Glutamatergic neuron (in vitro differentiated cells): ENCODE data around the gene CA4. TPM values are rescaled to one million over a fixed set of nuclear protein-coding genes. Genes with fewer than 3 reads are reported as not detected.
A peak's percentile ranks its signal among the peaks of the same experiment; 100 is the strongest.

Experiments
- DNase-seq: peaks from one replicate; pipeline ENCODE4 v3.0.0; 2022
- H3K27ac Mint-ChIP-seq: one replicate; pipeline ENCODE4 v1.8.0; 2020; ENCODE audit warnings: mild to moderate bottlenecking, mixed read lengths, inconsistent platforms; ENCODE audit not compliant: unreplicated experiment
- H3K27me3 Mint-ChIP-seq: one replicate; pipeline ENCODE4 v1.8.0; 2020; ENCODE audit warnings: mild to moderate bottlenecking, moderate library complexity, mixed read lengths, inconsistent platforms; ENCODE audit not compliant: unreplicated experiment
- H3K36me3 Mint-ChIP-seq: one replicate; pipeline ENCODE4 v1.8.0; 2020; ENCODE audit warnings: mild to moderate bottlenecking, mixed read lengths, inconsistent platforms; ENCODE audit not compliant: unreplicated experiment
- H3K4me1 Mint-ChIP-seq: one replicate; pipeline ENCODE4 v1.8.0; 2020; ENCODE audit warnings: mild to moderate bottlenecking, low read depth, mixed read lengths, inconsistent platforms; ENCODE audit not compliant: unreplicated experiment
- H3K4me3 Mint-ChIP-seq: one replicate; pipeline ENCODE4 v1.8.0; 2020; ENCODE audit warnings: mild to moderate bottlenecking, mixed read lengths, inconsistent platforms; ENCODE audit not compliant: unreplicated experiment
- H3K9me3 Mint-ChIP-seq: one replicate; pipeline ENCODE4 v1.8.0; 2020; ENCODE audit warnings: mild to moderate bottlenecking, moderate library complexity, mixed read lengths, inconsistent platforms; ENCODE audit not compliant: unreplicated experiment
- CTCF ChIP-seq: fragments of 200-600 bp; sonication (generic); IDR thresholded peaks from one replicate; pipeline ENCODE4 v1.5.0; 2021; ENCODE audit not compliant: partially characterized antibody, unreplicated experiment
- total RNA-seq: library from RNA; stranded (reverse); fragmentation: NEBNext Ultra II Directional; extraction: Animal tissue kit (Norgen Biotek cat#: 25700); gene quantifications from one replicate; pipeline ENCODE4 v1.2.1, GENCODE V29; 2021; ENCODE audit not compliant: unreplicated experiment

The CA4 gene
- total RNA-seq, 1 donor from 2014 or later, result 0.98 TPM

- H3K27me3 Mint-ChIP-seq, result peaks cover 29% of the 10 kb centered on the region
- peak overlapping the region; percentile 58 for H3K4me3 Mint-ChIP-seq
- no peak for TF ChIP-seq CTCF
- DNase-seq, result no peak
- peaks cover 25% of the 10 kb centered on the region for H3K4me1 Mint-ChIP-seq
- H3K36me3 Mint-ChIP-seq, result peaks cover 4% of the 10 kb centered on the region
- H3K27ac Mint-ChIP-seq, result no peak overlapping the region
- peaks cover 11% of the 10 kb centered on the region for H3K9me3 Mint-ChIP-seq
Measured at GRCh38 chr17:60145006-60145935, 4.5 kb upstream of the CA4 start.

GRCh38 chr17:60146206-60146605, 3.6 kb upstream of the CA4 start:
- peaks cover 26% of the 10 kb centered on the region for H3K27me3 Mint-ChIP-seq
- peaks cover 25% of the 10 kb centered on the region for H3K4me1 Mint-ChIP-seq
- H3K9me3 Mint-ChIP-seq, result peaks cover 6% of the 10 kb centered on the region

GRCh38 chr17:60147553-60148223, 2.1 kb upstream of the CA4 start:
- Mint-ChIP-seq H3K27me3 (peaks cover 28% of the 10 kb centered on the region), H3K9me3 (peaks cover 3% of the 10 kb centered on the region), H3K27ac (no peak overlapping the region), H3K4me3 (peak overlapping the region; percentile 38), H3K36me3 (no peaks in the 10 kb centered on the region), H3K4me1 (peaks cover 19% of the 10 kb centered on the region)
- DNase-seq, result no peak
- TF ChIP-seq CTCF, result no peak

More at GRCh38 chr17:60146206-60146605, 3.6 kb upstream of the CA4 start:
- Mint-ChIP-seq H3K36me3 (no peaks in the 10 kb centered on the region), H3K4me3 (peak overlapping the region; percentile 26), H3K27ac (no peak overlapping the region)
- TF ChIP-seq CTCF, result no peak
- no peak for DNase-seq

GRCh38 chr17:60148373-60148772, 1.4 kb upstream of the CA4 start:
- Mint-ChIP-seq H3K36me3 (no peaks in the 10 kb centered on the region), H3K27ac (no peak overlapping the region), H3K9me3 (peaks cover 3% of the 10 kb centered on the region), H3K4me1 (peaks cover 14% of the 10 kb centered on the region), H3K27me3 (peaks cover 26% of the 10 kb centered on the region), H3K4me3 (no peak overlapping the region)
- no peak for TF ChIP-seq CTCF
- no peak for DNase-seq
